Lower leg skin (tissue), 4 donors: ENCODE measurements around the gene RAB12. TPM values are rescaled to one million over a fixed set of nuclear protein-coding genes. Genes with fewer than 3 reads are reported as not detected.
"Not testable (repeated sequence)": the region's sequence is repeated elsewhere in the genome, so short reads cannot be mapped to it uniquely, and the experiment has no call there.

Source experiments
- DNase-seq, 2 donors: peaks; one replicate each; pipeline ENCODE4 v3.0.0-alpha.2; 2019; ENCODE audit warnings: low spot score in 2 of 2
- H3K4me3 ChIP-seq: fragments of 200-600 bp; sonication (generic); 2 replicates; pipeline ENCODE4 v1.5.1; 2017; ENCODE audit warnings: mild to moderate bottlenecking, low read depth; ENCODE audit not compliant: poor library complexity, severe bottlenecking
- CTCF ChIP-seq, 3 donors: fragments of 450-650 bp; IDR thresholded peaks; one replicate each; pipeline ENCODE4 v1.5.1; 2016; ENCODE audit warnings: antibody characterized with exemption in 3 of 3, mild to moderate bottlenecking in 3 of 3, moderate library complexity in 2 of 3
- POLR2A ChIP-seq, 2 donors: fragments of 450-650 bp; IDR thresholded peaks; one replicate each; pipeline ENCODE4 v1.6.1; 2016 to 2017; ENCODE audit warnings: antibody characterized with exemption in 2 of 2, mild to moderate bottlenecking in 1 of 2, moderate library complexity in 1 of 2
- WGBS, 2 donors: methylation state at CpG; one replicate each; pipeline ENCODE4 v1.1.5; 2018; 5-methylcytosine and 5-hydroxymethylcytosine counted together
- intact Hi-C: fragments of 100-400 bp; cut with DNase I; formaldehyde crosslinking; loops from one replicate; pipeline ENCODE4 v1.15.0; 2023; ENCODE audit warnings: low total_unique reads
- total RNA-seq, 4 donors: library from RNA; depleted of rRNA; stranded (reverse); fragments of >200 nt; gene quantifications; one replicate each; pipeline ENCODE4 v1.1.0, GENCODE V29; 2016

The RAB12 gene
- total RNA-seq, 4 donors from 2014 or later, result 33.6 to 46.8 (median 44.4) TPM

DNA sequence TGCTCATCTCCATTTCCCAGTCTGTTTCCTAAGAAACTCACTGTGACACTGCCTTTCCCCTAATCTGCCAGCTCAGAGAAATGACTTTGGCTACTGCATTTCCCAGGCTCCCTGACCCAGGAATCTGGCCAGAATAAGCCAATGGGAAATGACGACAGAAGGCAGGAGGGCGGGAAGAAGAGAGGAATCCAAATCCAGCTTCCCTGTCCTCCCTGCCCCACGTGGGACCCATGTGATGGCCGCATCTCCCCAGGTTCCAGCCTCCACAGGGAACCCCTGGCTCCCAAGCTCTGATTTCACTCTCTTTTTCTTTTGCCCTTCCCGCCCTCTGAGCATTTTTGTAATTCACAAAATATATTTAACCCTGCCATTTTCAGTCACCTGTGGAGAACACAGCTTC, 37.8 kb upstream of the RAB12 start:
- DNase-seq, result no peak
- TF ChIP-seq CTCF (IDR thresholded peaks at IDR 0.05) (no peak), POLR2A (IDR thresholded peaks at IDR 0.05) (no peak)
- intact Hi-C loops, result no loop called here
- WGBS, 2 donors, result 64 to 71% methylated on average over 5 of the region's 5 CpGs
- no peak overlapping the region for H3K4me3 ChIP-seq

DNA sequence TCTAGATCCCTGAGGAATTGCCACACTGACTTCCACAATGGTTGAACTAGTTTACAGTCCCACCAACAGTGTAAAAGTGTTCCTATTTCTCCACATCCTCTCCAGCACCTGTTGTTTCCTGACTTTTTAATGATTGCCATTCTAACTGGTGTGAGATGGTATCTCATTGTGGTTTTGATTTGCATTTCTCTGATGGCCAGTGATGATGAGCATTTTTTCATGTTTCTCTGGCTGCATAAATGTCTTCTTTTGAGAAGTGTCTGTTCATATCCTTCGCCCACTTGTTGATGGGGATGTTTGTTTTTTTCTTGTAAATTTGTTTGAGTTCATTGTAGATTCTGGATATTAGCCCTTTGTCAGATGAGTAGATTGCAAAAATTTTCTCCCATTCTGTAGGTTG, 35.5 kb upstream of the RAB12 start:
- intact Hi-C loops, DNase-seq, H3K4me3 ChIP-seq: not testable (repeated sequence)
- WGBS, 2 donors, result 65 to 72% methylated on average over 1 of the region's 1 CpG

DNA sequence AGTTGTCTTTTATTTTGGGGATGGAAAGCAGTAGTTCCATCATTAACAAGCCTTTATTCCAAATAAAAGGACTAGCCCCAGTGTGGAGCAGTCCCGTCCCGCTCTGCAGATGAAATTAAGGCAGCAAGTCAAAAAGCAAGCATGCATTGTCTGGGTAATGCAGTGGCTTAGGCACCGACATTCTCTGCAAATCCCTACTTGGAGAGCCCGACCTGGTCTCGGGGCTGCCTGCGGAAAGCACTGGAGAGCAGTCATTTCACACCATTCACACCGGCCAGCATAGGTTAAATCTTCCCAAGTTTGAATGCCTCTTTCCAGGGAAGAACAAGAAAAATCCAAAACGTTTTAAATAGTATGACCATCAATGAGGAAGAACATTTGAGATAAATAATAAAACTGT, 24.4 kb upstream of the RAB12 start:
- intact Hi-C loops, result no loop called here
- DNase-seq, result no peak
- no peak overlapping the region for H3K4me3 ChIP-seq
- WGBS, 2 donors, result 58 to 60% methylated on average over 8 of the region's 8 CpGs
- TF ChIP-seq CTCF (IDR thresholded peaks at IDR 0.05) (no peak), POLR2A (IDR thresholded peaks at IDR 0.05) (no peak)

GRCh38 chr18:8586941-8587340, 22.3 kb upstream of the RAB12 start:
- 63 to 69% methylated on average over 4 of the region's 4 CpGs for WGBS, 2 donors
- no peak overlapping the region for H3K4me3 ChIP-seq
- DNase-seq, result no peak
- TF ChIP-seq POLR2A (IDR thresholded peaks at IDR 0.05), result no peak
- no peak for TF ChIP-seq CTCF (IDR thresholded peaks at IDR 0.05)
- intact Hi-C loops, result no loop called here

DNA sequence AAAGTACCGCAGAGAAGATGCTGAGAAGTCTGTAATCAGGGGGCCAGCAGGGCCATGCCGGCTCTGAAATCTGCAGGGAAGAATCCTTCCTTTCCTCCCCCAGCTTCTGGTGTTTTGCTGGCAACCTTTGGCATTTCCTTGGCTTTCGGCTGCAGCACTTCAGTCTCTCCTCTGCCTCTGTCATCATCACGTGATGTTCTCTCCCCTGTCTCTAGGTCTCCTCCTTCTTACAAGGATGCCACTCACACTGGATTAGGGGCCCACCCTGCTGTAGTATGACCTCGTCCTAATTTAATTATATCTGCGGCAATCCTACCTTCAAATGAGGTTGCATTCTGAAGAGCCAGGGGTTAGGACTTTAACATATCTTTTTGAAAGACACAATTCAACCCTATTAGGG, 13.8 kb upstream of the RAB12 start:
- no peak for DNase-seq
- intact Hi-C loops, result no loop called here
- WGBS, 2 donors, result 93 to 95% methylated on average over 6 of the region's 6 CpGs
- H3K4me3 ChIP-seq, result no peak overlapping the region
- no peak for TF ChIP-seq POLR2A (IDR thresholded peaks at IDR 0.05)
- no peak for TF ChIP-seq CTCF (IDR thresholded peaks at IDR 0.05)

- no peak overlapping the region for H3K4me3 ChIP-seq
- intact Hi-C loops, result no loop called here
- WGBS, 2 donors, result 77 to 81% methylated on average over 6 of the region's 6 CpGs
- TF ChIP-seq POLR2A (IDR thresholded peaks at IDR 0.05) (no peak), CTCF (IDR thresholded peaks at IDR 0.05) (no peak)
- no peak for DNase-seq
These were observed 7.8 kb upstream of the RAB12 start for GRCh38 chr18:8601277-8602032.
